AG09319 (cell line): ENCODE data around the gene CTF1.

Experiments
- DNase-seq: peaks from one replicate; pipeline ENCODE4 v3.0.0-alpha.2; 2010; ENCODE audit warnings: low read depth; ENCODE audit errors: extremely low read depth
- CTCF ChIP-seq: IDR thresholded peaks from 2 replicates; pipeline ENCODE4 v1.5.1; 2011; ENCODE audit warnings: low read depth, mild to moderate bottlenecking, inconsistent platforms, low read length, moderate library complexity

The CTF1 gene

GRCh38 chr16:30896889-30897733, 697 bp downstream of the CTF1 start:
- TF ChIP-seq CTCF, result no peak
- DNase-seq, result peak; percentile 72

- TF ChIP-seq CTCF, result no peak
- DNase-seq, result no peak
Observed at GRCh38 chr16:30899794-30900193, 3.4 kb downstream of the CTF1 start.

GRCh38 chr16:30900588-30900987, 4.2 kb downstream of the CTF1 start:
- no peak for DNase-seq
- no peak for TF ChIP-seq CTCF

- DNase-seq, result no peak
- TF ChIP-seq CTCF, result no peak
Observed at GRCh38 chr16:30901201-30902028, 5.0 kb downstream of the CTF1 start.

GRCh38 chr16:30902029-30902972, 5.9 kb downstream of the CTF1 start:
- no peak for DNase-seq
- TF ChIP-seq CTCF, result no peak; the same call in 1 of the 2 replicates

- TF ChIP-seq CTCF, result no peak
- no peak for DNase-seq
Observed at GRCh38 chr16:30903002-30903401, 6.6 kb downstream of the CTF1 start.
